NCI-H146 treated with DMSO at 0.1 percent for 48 hours (cell line): Measurements from ENCODE around the gene MAD2L1.
A peak's percentile ranks its signal among the peaks of the same experiment; 100 is the strongest.
"Not testable (repeated sequence)": the region's sequence is repeated elsewhere in the genome, so short reads cannot be mapped to it uniquely, and the experiment has no call there.

Experiments
- DNase-seq: peaks from one replicate; lab custom pipeline; 2025; ENCODE audit not compliant: unreplicated experiment; lab: John Stamatoyannopoulos, UW

The MAD2L1 gene

DNA sequence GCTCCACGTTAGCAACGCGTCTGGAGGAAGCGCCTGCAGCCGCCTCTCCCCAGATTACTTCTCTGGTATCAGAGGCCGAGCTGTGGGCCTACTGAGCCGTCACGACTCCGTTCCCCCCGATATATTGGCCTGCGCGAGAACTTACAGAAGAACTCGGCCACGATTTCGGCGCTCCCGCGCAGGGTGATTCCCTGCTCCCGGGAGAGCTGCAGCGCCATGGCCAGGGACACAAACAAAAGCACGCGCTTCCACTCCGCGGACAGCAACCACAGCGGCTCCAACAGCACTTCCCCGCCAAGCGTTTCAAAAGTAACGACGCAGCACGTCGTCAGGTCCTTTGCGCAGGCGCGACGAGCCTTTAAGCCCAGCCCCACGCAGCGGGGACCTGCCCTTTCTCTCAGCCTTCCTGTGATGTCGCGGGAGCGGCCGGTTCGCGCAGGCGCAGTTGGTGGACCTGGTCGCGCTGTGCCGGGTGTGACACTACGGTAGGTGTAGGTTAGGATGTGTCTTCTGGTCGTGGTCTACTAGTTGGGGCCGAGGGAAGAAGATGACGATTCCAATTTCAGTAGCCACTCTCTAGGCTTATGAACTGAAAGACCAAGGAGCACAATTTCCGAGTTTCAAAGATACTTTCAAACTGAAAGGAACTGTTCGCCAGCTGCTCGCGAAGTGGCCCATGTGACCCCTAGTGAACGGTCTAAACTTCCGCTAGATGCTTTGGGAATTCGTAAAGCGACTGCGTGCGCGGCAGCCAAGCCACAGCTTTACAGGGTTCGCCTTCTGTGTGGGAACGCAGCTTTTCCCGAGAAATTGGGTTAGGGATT is at the start of gene MAD2L1:
MAD2L1 (minus strand) TSS at position 332 of the 824 bp plus-strand sequence; CDS start at position 218, 114 bp downstream.
- peak; percentile 87 for DNase-seq

- DNase-seq = no peak
These were observed 45.1 kb upstream of the MAD2L1 start for GRCh38 chr4:120111745-120112144.

DNA sequence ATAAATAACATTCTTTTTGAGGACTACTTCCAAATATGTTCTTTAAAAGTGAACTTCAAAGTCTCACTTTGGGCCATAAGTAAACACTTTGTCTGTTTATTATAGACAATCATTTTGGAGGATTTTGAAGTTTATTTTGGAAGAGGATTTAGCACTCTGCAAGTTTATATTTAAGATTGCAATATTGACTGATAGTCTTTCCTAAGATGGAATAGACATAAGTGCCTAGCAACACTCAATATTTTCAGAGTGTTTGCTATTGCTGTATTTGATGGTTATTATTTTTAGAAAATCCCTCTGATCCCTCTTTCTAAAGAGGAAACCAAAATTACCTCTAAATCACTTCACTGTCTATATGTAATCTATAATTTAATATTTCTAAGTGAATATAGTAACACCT is 42.8 kb upstream of the MAD2L1 start:
- DNase-seq = no peak

DNA sequence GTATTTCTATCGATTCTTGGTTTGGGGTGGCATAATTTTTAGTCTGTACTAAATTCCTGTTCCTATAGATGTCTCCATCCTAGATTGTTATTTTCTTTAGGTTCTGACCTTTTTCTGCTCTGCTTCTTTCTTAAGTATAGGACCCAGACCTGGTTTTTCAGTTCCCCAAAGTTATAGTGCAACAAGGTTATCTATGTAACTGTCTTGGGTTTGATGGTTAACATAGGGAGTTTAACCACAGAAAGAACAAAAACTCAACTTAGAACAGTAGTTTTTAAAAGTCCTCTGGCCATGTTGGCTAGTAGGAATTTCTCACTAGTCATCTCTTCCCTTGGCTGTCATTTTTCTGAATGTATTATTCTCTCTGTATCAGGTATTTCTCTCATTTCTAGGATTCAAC is 38.8 kb upstream of the MAD2L1 start:
- no peak for DNase-seq

DNA sequence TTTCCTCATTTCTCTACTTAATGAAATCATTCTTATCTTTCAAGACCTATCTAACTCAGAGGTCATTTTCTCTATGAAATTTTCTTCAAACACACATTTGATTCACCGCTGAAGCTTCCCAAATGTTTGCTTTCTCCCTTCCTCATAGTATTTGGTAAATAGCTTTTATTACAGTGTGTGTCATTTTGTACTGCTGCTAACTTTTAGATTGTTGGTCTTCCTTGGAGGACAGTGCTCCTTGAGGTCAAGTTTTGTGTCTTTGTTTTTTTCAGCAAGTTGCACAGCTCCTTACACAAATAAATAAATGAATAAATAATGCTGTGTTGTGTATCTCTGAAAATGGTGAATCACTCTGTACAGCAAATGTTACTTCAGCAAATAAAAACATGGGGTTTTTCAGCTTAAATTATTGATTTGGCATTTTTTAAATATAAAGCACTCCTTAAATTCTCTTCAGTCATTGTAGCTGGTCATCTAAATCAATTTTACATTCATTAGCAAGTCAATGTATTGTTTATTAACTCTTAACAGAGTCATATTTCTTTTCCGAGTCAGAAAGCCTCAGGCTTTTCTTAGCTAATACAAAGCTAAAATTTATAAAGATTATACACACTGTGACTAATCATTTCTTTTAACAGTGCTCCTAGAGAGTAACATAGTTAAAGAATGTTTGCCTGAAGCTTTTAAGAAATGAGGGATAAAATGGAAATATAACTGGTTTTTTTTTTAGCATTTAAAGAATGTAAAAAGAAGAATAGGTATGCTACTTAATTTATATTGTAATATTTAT is 30.1 kb upstream of the MAD2L1 start:
- no peak for DNase-seq

DNA sequence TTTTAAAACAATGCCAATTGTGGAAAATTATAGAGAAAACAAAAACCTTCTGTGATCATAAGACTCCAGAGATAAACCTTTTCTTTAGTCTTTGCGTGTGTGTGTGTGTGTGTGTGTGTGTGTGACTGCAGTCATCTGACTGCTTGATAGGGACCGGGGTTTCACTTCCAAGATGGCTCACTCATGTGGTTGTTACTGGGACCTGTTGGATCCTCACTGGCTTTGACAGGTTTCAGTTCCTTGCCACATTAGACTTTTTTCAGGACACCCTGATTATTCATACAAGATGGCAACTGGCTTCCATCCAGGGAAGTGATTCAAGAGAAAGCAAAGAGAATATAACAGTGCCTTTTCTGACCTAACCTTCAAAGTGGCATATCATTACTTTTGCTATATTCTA is 21.9 kb upstream of the MAD2L1 start:
- DNase-seq = no peak

- DNase-seq = not testable (repeated sequence)
These were observed 21.4 kb upstream of the MAD2L1 start for GRCh38 chr4:120088066-120088465.

GRCh38 chr4:120085705-120086104 is 19.1 kb upstream of the MAD2L1 start:
- DNase-seq = no peak

DNA sequence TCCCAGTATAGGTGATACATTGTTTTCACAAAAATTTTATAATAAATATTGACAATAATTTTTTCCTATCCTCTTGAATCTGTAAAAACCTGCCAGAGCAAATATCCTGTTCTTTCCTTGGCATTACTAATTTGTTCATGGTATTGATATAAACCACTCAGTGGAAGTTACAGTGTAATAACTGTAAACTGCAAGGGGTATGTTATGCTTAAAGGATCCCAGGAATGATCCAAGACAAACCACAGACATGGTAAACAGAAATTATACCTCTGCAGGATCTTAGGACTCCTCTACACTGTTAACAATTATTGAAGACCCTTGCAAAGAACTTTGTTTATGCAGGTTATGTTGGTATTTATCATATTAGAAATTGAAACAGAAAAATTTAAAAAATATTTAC is 17.7 kb upstream of the MAD2L1 start:
- no peak for DNase-seq

- DNase-seq = no peak
These were observed 16.5 kb upstream of the MAD2L1 start for GRCh38 chr4:120083152-120083551.

DNA sequence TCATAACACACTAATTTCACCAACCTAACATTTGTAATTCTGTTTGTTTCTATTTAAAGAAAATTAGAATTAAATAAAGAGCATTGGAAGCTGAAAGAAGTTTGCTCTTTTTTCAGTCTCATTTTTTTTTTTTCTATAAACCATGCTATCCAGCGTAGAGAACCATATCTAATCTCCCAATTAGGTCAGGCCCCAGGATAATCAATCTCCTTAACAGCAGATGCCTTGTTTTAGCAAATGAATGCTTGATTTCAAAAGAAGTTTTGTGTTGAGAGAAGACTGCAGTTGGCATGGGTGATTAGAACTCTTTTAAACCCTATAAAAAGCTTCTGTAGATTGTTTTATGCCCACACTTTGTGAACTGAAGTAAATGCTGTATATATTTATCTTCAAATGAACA is 15.6 kb upstream of the MAD2L1 start:
- DNase-seq = no peak

GRCh38 chr4:120081726-120082125 is 15.1 kb upstream of the MAD2L1 start:
- DNase-seq = no peak

- DNase-seq = no peak
These were observed 13.9 kb upstream of the MAD2L1 start for GRCh38 chr4:120080533-120080932.

DNA sequence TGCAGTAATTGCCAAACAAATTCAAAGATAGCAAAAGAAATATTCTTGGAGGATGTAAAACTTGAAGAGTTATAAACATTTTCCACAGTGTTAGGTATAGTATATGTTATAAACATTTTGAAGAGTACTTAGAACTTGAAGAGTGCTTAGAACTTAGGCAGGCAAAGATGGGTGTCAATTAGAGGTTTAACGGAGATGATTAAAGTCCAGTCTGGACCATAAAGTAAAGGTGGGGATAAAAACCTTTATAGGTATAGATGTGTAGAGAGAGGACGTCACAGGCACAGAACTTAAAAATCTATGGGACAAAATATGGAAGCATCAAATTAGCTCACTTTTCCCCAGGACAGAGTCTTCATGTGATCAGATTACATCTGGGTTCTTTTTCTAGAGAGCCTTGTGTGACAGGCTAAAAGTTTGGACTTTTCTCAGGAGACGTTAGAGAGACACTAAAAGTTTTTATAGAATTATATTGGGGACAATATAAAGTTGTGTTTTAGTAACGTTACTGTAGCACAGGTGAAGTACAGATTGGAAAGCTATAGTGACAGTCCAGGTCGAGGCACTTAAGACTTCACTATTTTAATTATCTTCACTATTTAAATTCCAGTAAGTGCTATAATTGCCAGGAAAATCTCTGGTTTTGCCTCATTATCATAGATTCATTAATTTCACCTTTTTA is 13.3 kb upstream of the MAD2L1 start:
- DNase-seq = no peak

GRCh38 chr4:120078216-120078615 is 11.6 kb upstream of the MAD2L1 start:
- DNase-seq = no peak

DNA sequence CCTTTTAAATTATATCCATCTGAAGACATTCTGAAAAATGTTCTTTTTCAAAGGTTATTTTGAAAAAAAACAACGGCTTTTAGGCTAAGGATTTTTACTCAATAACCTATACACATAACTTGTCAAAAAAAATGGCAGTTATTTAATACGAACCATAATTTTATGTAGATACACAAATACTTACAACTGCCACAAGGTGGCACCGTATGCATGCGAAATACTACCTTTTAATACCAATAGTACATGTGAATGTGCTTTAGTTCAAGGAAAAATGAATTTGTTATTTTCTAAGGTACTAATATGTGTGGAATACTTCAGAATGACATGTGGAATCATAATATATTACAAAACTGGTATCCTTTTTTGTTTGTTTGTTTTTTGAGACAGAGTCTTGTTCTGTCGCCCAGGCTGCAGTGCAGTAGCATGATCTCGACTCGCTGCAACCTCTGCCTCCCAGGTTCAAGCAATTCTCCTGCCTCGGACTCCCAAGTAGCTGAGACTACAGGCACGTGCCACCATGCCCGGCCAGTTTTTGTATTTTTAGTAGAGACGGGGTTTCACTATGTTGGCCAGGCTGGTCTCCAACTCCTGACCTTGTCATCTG is 4.6 kb upstream of the MAD2L1 start:
- DNase-seq = no peak

GRCh38 chr4:120070196-120070595 is 3.5 kb upstream of the MAD2L1 start:
- DNase-seq = no peak

- DNase-seq = no peak
These were observed 603 bp downstream of the MAD2L1 start for GRCh38 chr4:120065974-120066516.

GRCh38 chr4:120064887-120065286 is 1.8 kb downstream of the MAD2L1 start:
- no peak for DNase-seq

GRCh38 chr4:120063711-120064110 is 2.9 kb downstream of the MAD2L1 start:
- not testable (repeated sequence) for DNase-seq

DNA sequence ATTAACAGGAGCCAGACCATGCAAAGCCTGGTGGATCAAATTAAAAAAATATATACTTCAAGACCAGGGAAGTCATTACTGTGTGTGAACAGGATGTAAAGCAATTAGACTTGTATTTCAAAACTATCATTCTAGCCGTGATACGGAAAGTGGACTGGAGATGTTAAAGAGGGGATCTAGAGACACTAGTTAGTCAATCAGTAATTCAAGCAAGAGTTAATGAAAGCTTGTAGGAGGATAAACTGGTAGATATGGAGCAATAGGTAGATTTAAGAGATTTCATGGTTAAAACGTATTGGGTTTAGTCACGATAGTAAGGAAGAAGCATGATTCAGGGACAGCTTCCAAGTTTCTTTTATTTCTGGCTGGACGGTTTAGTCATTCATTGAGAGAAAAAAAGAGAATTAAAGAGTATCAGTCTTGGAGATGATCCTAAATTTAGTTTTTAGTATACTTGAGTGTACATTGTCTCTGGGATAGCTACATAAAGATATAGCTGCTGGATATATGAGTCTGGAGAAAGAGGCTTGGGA is 3.9 kb downstream of the MAD2L1 start:
- no peak for DNase-seq
